Liver (tissue), 9 donors: ENCODE data around the gene MAMDC4. TPM values are rescaled to one million over a fixed set of nuclear protein-coding genes. Genes with fewer than 3 reads are reported as not detected.

Experiments
- DNase-seq: peaks from one replicate; pipeline ENCODE4 v3.0.0-alpha.2; 2017; ENCODE audit warnings: low spot score
- H3K27ac ChIP-seq, 2 donors: one replicate each; pipeline ENCODE4 v1.7.0; 2013; ENCODE audit warnings: inconsistent platforms in 2 of 2, low read length in 2 of 2, control low read depth in 1 of 2, low read depth in 1 of 2, mild to moderate bottlenecking in 1 of 2
- H3K27me3 ChIP-seq, 4 donors: one replicate each; pipeline versions ENCODE4 v1.6.1 to v1.7.0; 2013; ENCODE audit warnings: low read length in 3 of 4, inconsistent platforms in 1 of 4, mild to moderate bottlenecking in 1 of 4, moderate library complexity in 1 of 4; ENCODE audit not compliant: control insufficient read depth in 4 of 4, insufficient read depth in 4 of 4
- H3K36me3 ChIP-seq, 4 donors: one replicate each; pipeline versions ENCODE4 v1.6.1 to v1.7.0; 2013; ENCODE audit warnings: low read length in 3 of 4, mild to moderate bottlenecking in 3 of 4, low read depth in 1 of 4, moderate library complexity in 1 of 4; ENCODE audit not compliant: control insufficient read depth in 4 of 4, insufficient read depth in 3 of 4
- H3K4me1 ChIP-seq, 4 donors: one replicate each; pipeline versions ENCODE4 v1.6.1 to v1.7.0; 2013; ENCODE audit warnings: low read length in 3 of 4, mild to moderate bottlenecking in 3 of 4, moderate library complexity in 1 of 4; ENCODE audit not compliant: control insufficient read depth in 4 of 4, insufficient read depth in 4 of 4
- H3K4me3 ChIP-seq, 3 donors: one replicate each; pipeline versions ENCODE4 v1.6.1 to v1.7.0; 2013; ENCODE audit warnings: low read length in 3 of 3, control low read depth in 1 of 3, low read depth in 1 of 3, mild to moderate bottlenecking in 1 of 3
- H3K9ac ChIP-seq, 2 donors: one replicate each; pipeline ENCODE4 v1.7.0; 2013; ENCODE audit warnings: low read length in 2 of 2, mild to moderate bottlenecking in 2 of 2, moderate library complexity in 2 of 2, control low read depth in 1 of 2, low read depth in 1 of 2
- H3K9me3 ChIP-seq, 4 donors: one replicate each; pipeline versions ENCODE4 v1.6.1 to v1.7.0; 2013; ENCODE audit warnings: low read length in 3 of 4; ENCODE audit not compliant: control insufficient read depth in 4 of 4
- ATF3 ChIP-seq: IDR thresholded peaks from 2 replicates; pipeline ENCODE4 v1.6.1; 2016; ENCODE audit warnings: antibody characterized with exemption
- CTCF ChIP-seq: fragments of 150-350 bp; IDR thresholded peaks from 2 replicates; pipeline ENCODE4 v1.5.1; 2017; ENCODE audit warnings: improper control_type of control experiment, low read depth, low read length; ENCODE audit not compliant: missing input control
- EGR1 ChIP-seq, 2 donors: IDR thresholded peaks; 2 replicates each; pipeline ENCODE4 v1.6.1; 2016 to 2018; ENCODE audit warnings: antibody characterized with exemption in 2 of 2, low read depth in 2 of 2
- FOXA2 ChIP-seq: IDR thresholded peaks from 2 replicates; pipeline ENCODE4 v1.6.1; 2016; ENCODE audit warnings: antibody characterized with exemption
- GABPA ChIP-seq, 2 donors: IDR thresholded peaks in 1 of 2; conservative IDR thresholded peaks in 1 of 2; 2 replicates each; pipeline ENCODE4 v1.6.1; 2016; ENCODE audit warnings: antibody characterized with exemption in 2 of 2, mild to moderate bottlenecking in 1 of 2, moderate library complexity in 1 of 2
- HNF4A ChIP-seq, 2 donors: conservative IDR thresholded peaks; 2 replicates each; pipeline ENCODE4 v1.6.1; 2016; ENCODE audit warnings: antibody characterized with exemption in 2 of 2, mild to moderate bottlenecking in 2 of 2
- HNF4G ChIP-seq: IDR thresholded peaks from 2 replicates; pipeline ENCODE4 v1.6.1; 2016; ENCODE audit warnings: antibody characterized with exemption
- JUND ChIP-seq, 2 donors: IDR thresholded peaks; 2 replicates each; pipeline ENCODE4 v1.6.1; 2016; ENCODE audit warnings: antibody characterized with exemption in 2 of 2
- NR2F2 ChIP-seq: IDR thresholded peaks from 2 replicates; pipeline ENCODE4 v1.6.1; 2016; ENCODE audit warnings: antibody characterized with exemption
- RAD21 ChIP-seq, 2 donors: IDR thresholded peaks; 2 replicates each; pipeline ENCODE4 v1.6.1; 2016; ENCODE audit warnings: antibody characterized with exemption in 2 of 2, mild to moderate bottlenecking in 2 of 2
- RXRA ChIP-seq, 2 donors: IDR thresholded peaks; 2 replicates each; pipeline ENCODE4 v1.6.1; 2017 to 2018; ENCODE audit warnings: antibody characterized with exemption in 2 of 2, mild to moderate bottlenecking in 1 of 2
- SP1 ChIP-seq: IDR thresholded peaks from 2 replicates; pipeline ENCODE4 v1.6.1; 2018; ENCODE audit warnings: antibody characterized with exemption, mild to moderate bottlenecking
- YY1 ChIP-seq: IDR thresholded peaks from 2 replicates; pipeline ENCODE4 v1.6.1; 2016; ENCODE audit warnings: antibody characterized with exemption, mild to moderate bottlenecking
- ZBTB33 ChIP-seq: IDR thresholded peaks from 2 replicates; pipeline ENCODE4 v1.6.1; 2016; ENCODE audit warnings: antibody characterized with exemption
- WGBS: extraction: QIAGEN DNeasy Blood & Tissue Kit; methylation state at CpG from one replicate; pipeline ENCODE4 v1.1.7; 2013; 5-methylcytosine and 5-hydroxymethylcytosine counted together
- polyA plus RNA-seq, 2 donors: library from polyadenylated mRNA; stranded (reverse) in 1 of 2; unstranded in 1 of 2; fragments of 200-250 nt in 1 of 2; fragments of >200 nt in 1 of 2; fragmentation: Nextera tagmentation in 1 of 2; extraction: Ambion mirVana in 1 of 2; gene quantifications; one replicate each; pipeline versions ENCODE4 v1.2.1 to v1.2.3, GENCODE V29; 2013 to 2015
- total RNA-seq, 2 donors: library from RNA; depleted of rRNA; stranded (reverse); fragments of >200 nt; gene quantifications; one replicate each; pipeline ENCODE4 v1.2.3, GENCODE V29; 2014
- TF ChIP-seq, protein P1 (sequence below): IDR thresholded peaks from 2 replicates; pipeline ENCODE4 v1.6.1; 2016; ENCODE audit warnings: antibody characterized with exemption
- donor health status: healthy.
- donor health status: healthy.
- donor health status: healthy.
- donor health status: healthy.
- donor health status: healthy.

MAMDC4 gene
- total and polyA plus RNA-seq, 4 donors = 2.4 to 8.1 (median 3.9) TPM

- no peak for DNase-seq
- H3K9ac ChIP-seq = no peak overlapping the region
- TF ChIP-seq RAD21 (IDR thresholded peaks at IDR 0.05) (no peak), JUND (IDR thresholded peaks at IDR 0.05) (no peak), SP1 (no peak), FOXA2 (no peak), NR2F2 (no peak), HNF4A (conservative IDR thresholded peaks at IDR 0.05) (no peak), ATF3 (no peak), GABPA (IDR thresholded peaks at IDR 0.05 in 1 of 2, conservative IDR thresholded peaks at IDR 0.05 in 1 of 2) (no peak), ZBTB33 (no peak), EGR1 (IDR thresholded peaks at IDR 0.05; ENCODE audit: low read depth in 2 of 2) (no peak)
- TF ChIP-seq, protein P1, sequence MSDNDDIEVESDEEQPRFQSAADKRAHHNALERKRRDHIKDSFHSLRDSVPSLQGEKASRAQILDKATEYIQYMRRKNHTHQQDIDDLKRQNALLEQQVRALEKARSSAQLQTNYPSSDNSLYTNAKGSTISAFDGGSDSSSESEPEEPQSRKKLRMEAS = no peak
- no peak overlapping the region for H3K4me3 ChIP-seq
- no peaks in the 10 kb centered on the region for H3K27me3 ChIP-seq
- H3K4me1 ChIP-seq = peaks cover 30 to 68% (median 47%) of the 10 kb centered on the region in 4 donors
- H3K36me3 ChIP-seq = peaks cover 0 to 5% (median 0%) of the 10 kb centered on the region in 4 donors
- no peak overlapping the region for H3K27ac ChIP-seq
- 88% methylated on average over 30 of the region's 30 CpGs for WGBS
- H3K9me3 ChIP-seq = no peaks in the 10 kb centered on the region
These were observed 2.1 kb downstream of the MAMDC4 start for GRCh38 chr9:136854113-136854841.

DNA sequence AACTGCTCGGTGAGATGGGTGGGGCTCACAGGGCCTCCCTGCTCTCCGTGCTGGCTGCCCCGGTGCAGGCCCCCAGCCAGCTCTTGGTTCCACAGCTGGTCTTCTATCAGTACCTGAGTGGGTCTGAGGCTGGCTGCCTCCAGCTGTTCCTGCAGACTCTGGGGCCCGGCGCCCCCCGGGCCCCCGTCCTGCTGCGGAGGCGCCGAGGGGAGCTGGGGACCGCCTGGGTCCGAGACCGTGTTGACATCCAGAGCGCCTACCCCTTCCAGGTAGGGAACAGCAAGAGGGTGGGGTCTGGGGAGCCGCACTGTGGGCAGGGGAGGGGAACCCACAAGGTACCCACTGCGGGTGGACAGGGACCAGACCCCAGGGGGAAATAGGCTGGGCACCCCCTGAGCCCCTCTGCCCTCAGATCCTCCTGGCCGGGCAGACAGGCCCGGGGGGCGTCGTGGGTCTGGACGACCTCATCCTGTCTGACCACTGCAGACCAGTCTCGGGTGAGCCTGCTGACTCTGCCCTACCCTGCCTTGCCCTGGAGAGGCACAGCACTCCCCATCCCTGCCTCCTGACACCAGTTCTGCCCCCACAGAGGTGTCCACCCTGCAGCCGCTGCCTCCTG lies 2.8 kb downstream of the MAMDC4 start:
- Histone ChIP-seq H3K9ac (no peak overlapping the region), H3K27ac (no peak overlapping the region), H3K9me3 (no peaks in the 10 kb centered on the region), H3K27me3 (no peaks in the 10 kb centered on the region), H3K36me3 (peaks cover 0 to 5% (median 0%) of the 10 kb centered on the region in 4 donors), H3K4me3 (no peak overlapping the region), H3K4me1 (peaks cover 33 to 71% (median 50%) of the 10 kb centered on the region in 4 donors)
- WGBS = 92% methylated on average over 23 of the region's 23 CpGs
- DNase-seq = no peak
- TF ChIP-seq YY1 = no peak
- TF ChIP-seq GABPA (IDR thresholded peaks at IDR 0.05 in 1 of 2, conservative IDR thresholded peaks at IDR 0.05 in 1 of 2) = no peak
- TF ChIP-seq HNF4G = no peak
- no peak for TF ChIP-seq HNF4A (conservative IDR thresholded peaks at IDR 0.05)
- TF ChIP-seq ZBTB33 = no peak
- no peak for TF ChIP-seq RXRA (IDR thresholded peaks at IDR 0.05)
- no peak for TF ChIP-seq CTCF
- no peak for TF ChIP-seq SP1
